Measurements from ENCODE around the gene TRIM26. TPM values are rescaled to one million over a fixed set of nuclear protein-coding genes. Genes with fewer than 3 reads are reported as not detected.

Gene TRIM26
- total and polyA plus RNA-seq, 2 of the 13 experiments (the other 11 are each of a cell fraction or from before 2014, with no cell fraction given), result 27.1 to 38.7 TPM

GRCh38 chr6:30212865-30213666, at the start of gene TRIM26 (continued):
- 0 out of 2 replicates have a peak, but pooled peaks have one; percentile 36 for TF ChIP-seq STAT6 (CRISPR knock-in tag; IDR thresholded peaks at IDR 0.05; ENCODE audit: borderline replicate concordance)
- peak in 1 of 2 experiments; percentile 66; a peak in 2 of 4 replicates for TF ChIP-seq EP300 (IDR thresholded peaks at IDR 0.05; ENCODE audit: low read depth in 2 of 2, low read length in 2 of 2)
- peak; percentile 1; the same call in 1 of the 2 replicates for TF ChIP-seq EP300 (CRISPR knock-in tag; IDR thresholded peaks at IDR 0.05; ENCODE audit: borderline replicate concordance)
- TF ChIP-seq GPN1 (CRISPR knock-in tag; IDR thresholded peaks at IDR 0.05; ENCODE audit: borderline replicate concordance), result no peak
- TF ChIP-seq ATF1 (CRISPR knock-in tag; IDR thresholded peaks at IDR 0.05), result peak; percentile 95
- TF ChIP-seq AKNA (CRISPR knock-in tag; IDR thresholded peaks at IDR 0.05; ENCODE audit: borderline replicate concordance), result no peak; the same call in 1 of the 2 replicates
- 0 out of 2 replicates have a peak, but pooled peaks have one; percentile 20 for TF ChIP-seq MLX (CRISPR knock-in tag; IDR thresholded peaks at IDR 0.05)
- no peak for TF ChIP-seq TRAFD1 (CRISPR knock-in tag; IDR thresholded peaks at IDR 0.05; ENCODE audit: borderline replicate concordance)
- no peak for TF ChIP-seq ZNF615 (CRISPR knock-in tag; IDR thresholded peaks at IDR 0.05; ENCODE audit: borderline replicate concordance)
- TF ChIP-seq SKI (IDR thresholded peaks at IDR 0.05; ENCODE audit: partially characterized antibody), result peak; percentile 65
- no peak for TF ChIP-seq NFE2L2 (IDR thresholded peaks at IDR 0.05; ENCODE audit: low read length)
- TF ChIP-seq SP1 (IDR thresholded peaks at IDR 0.05), result no peak
- no peak; the same call in 1 of the 2 replicates for TF ChIP-seq SP1 (CRISPR knock-in tag; IDR thresholded peaks at IDR 0.05)
- no peak for TF ChIP-seq MAFF (IDR thresholded peaks at IDR 0.05; ENCODE audit: low read depth, low read length)
- TF ChIP-seq TEAD2 (CRISPR knock-in tag; IDR thresholded peaks at IDR 0.05), result no peak
- no peak for TF ChIP-seq ZNF101 (CRISPR knock-in tag; IDR thresholded peaks at IDR 0.05; ENCODE audit: borderline replicate concordance, low read depth)
- no peak for TF ChIP-seq EED (CRISPR knock-in tag; IDR thresholded peaks at IDR 0.05)
